Left renal cortex interstitium (tissue), 4 donors: Measurements from ENCODE around the gene CNBP. TPM values are rescaled to one million over a fixed set of nuclear protein-coding genes. Genes with fewer than 3 reads are reported as not detected.
"Not testable (repeated sequence)": the region's sequence is repeated elsewhere in the genome, so short reads cannot be mapped to it uniquely, and the experiment has no call there.

Experiments
- DNase-seq, 4 donors: peaks; one replicate each; pipeline ENCODE4 v3.0.0-alpha.2; 2013; ENCODE audit warnings: low read depth in 4 of 4, low spot score in 2 of 4, missing footprints in 1 of 4
- polyA plus RNA-seq, 4 donors: library from polyadenylated mRNA; unstranded; fragments of 120-200 nt; gene quantifications; one replicate each; pipeline ENCODE4 v1.2.1, GENCODE V29; 2013; ENCODE audit not compliant: insufficient read length in 4 of 4

CNBP gene
- polyA plus RNA-seq, 4 donors = 338 to 467 (median 398) TPM

- DNase-seq = not testable (repeated sequence)
These were observed 47.4 kb downstream of the CNBP start for GRCh38 chr3:129136275-129136674.

- DNase-seq = no peak
These were observed 51.4 kb downstream of the CNBP start for GRCh38 chr3:129132097-129132866.

- DNase-seq = no peak
These were observed 52.1 kb downstream of the CNBP start for GRCh38 chr3:129131465-129132088.

- DNase-seq = no peak
These were observed 53.3 kb downstream of the CNBP start for GRCh38 chr3:129130291-129130813.

- no peak for DNase-seq
These were observed 55.1 kb downstream of the CNBP start for GRCh38 chr3:129128357-129129155.

GRCh38 chr3:129126726-129127280 lies 56.9 kb downstream of the CNBP start:
- no peak for DNase-seq

GRCh38 chr3:129123314-129124060 lies 60.2 kb downstream of the CNBP start:
- no peak for DNase-seq

GRCh38 chr3:129122412-129123011 lies 61.2 kb downstream of the CNBP start:
- no peak for DNase-seq

GRCh38 chr3:129121792-129122411 lies 61.8 kb downstream of the CNBP start, which contains the start of gene RAB43:
Gene RAB43, minus strand, starts transcription at chr3:129121804. Its CDS starts 315 bp downstream, at chr3:129121489.
- peak; percentile 78 to 88 (median 82) for DNase-seq

- DNase-seq = no peak
These were observed 62.5 kb downstream of the CNBP start for GRCh38 chr3:129121016-129121791.

- DNase-seq = peak in 3 of 4 donors; percentile 67 to 85 (median 76)
These were observed 63.3 kb downstream of the CNBP start for GRCh38 chr3:129120254-129121004.

- no peak for DNase-seq
These were observed 64.2 kb downstream of the CNBP start for GRCh38 chr3:129119365-129120100.

- no peak for DNase-seq
These were observed 65.0 kb downstream of the CNBP start for GRCh38 chr3:129118745-129119144.
